ENCODE measurements around the gene MSLN.

DNA sequence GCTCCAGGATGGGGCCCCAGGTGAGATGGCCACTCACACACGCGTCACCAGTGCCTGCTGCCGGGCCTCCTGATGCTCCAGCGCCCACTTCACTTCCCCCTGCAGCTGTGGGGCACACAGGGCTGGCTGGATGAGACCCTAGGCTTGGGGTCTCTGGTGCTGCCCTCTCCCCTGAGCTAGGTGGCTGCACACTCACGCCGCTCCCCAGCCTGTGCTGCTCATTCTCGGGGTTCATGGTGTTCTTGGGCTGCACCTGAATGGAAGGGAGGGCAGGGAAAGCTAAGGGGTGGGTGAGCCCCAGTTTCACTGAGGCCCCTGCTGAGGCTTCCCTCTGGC is 35.5 kb upstream of the MSLN start:
- TF ChIP-seq, protein P1, sequence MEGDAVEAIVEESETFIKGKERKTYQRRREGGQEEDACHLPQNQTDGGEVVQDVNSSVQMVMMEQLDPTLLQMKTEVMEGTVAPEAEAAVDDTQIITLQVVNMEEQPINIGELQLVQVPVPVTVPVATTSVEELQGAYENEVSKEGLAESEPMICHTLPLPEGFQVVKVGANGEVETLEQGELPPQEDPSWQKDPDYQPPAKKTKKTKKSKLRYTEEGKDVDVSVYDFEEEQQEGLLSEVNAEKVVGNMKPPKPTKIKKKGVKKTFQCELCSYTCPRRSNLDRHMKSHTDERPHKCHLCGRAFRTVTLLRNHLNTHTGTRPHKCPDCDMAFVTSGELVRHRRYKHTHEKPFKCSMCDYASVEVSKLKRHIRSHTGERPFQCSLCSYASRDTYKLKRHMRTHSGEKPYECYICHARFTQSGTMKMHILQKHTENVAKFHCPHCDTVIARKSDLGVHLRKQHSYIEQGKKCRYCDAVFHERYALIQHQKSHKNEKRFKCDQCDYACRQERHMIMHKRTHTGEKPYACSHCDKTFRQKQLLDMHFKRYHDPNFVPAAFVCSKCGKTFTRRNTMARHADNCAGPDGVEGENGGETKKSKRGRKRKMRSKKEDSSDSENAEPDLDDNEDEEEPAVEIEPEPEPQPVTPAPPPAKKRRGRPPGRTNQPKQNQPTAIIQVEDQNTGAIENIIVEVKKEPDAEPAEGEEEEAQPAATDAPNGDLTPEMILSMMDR (conservative IDR thresholded peaks at IDR 0.05) = no peak
- no peak for TF ChIP-seq ZFX (IDR thresholded peaks at IDR 0.05)
